Left lobe of liver (tissue), 2 donors: ENCODE results near the gene USP24. TPM values are rescaled to one million over a fixed set of nuclear protein-coding genes. Genes with fewer than 3 reads are reported as not detected.
"Not testable (repeated sequence)": the region's sequence is repeated elsewhere in the genome, so short reads cannot be mapped to it uniquely, and the experiment has no call there.

Experiments
- ATAC-seq: fragments of 200-7000 bp; cut with Tn5 transposase; one replicate; pipeline ENCODE4 v1.9.1; 2020; ENCODE audit warnings: mild to moderate bottlenecking, moderate library complexity
- DNase-seq: peaks from one replicate; pipeline ENCODE4 v3.0.0-alpha.2; 2020; ENCODE audit warnings: low spot score
- total RNA-seq: library from RNA; stranded (reverse); gene quantifications from one replicate; pipeline ENCODE4 v1.2.1, GENCODE V29; 2021
- donor health status: DM: no; HTN: no; CAD: no; lungs with moderate emphysema.
- donor health status: DM: no; HTN: yes; CAD: no.

USP24 gene
- total RNA-seq, 1 donor from 2014 or later = 17.7 TPM

- DNase-seq = no peak
- ATAC-seq = no peak
Observed at GRCh38 chr1:55197099-55197498, 18.1 kb downstream of the USP24 start.

GRCh38 chr1:55196433-55197035, 18.6 kb downstream of the USP24 start:
- peak; percentile 44 for ATAC-seq

GRCh38 chr1:55195521-55196233, 19.5 kb downstream of the USP24 start:
- ATAC-seq = no peak
- no peak for DNase-seq

More at GRCh38 chr1:55196433-55197035, 18.6 kb downstream of the USP24 start:
- DNase-seq = no peak

GRCh38 chr1:55194851-55195250, 20.3 kb downstream of the USP24 start:
- no peak for ATAC-seq
- no peak for DNase-seq

GRCh38 chr1:55192093-55192492, 23.1 kb downstream of the USP24 start:
- DNase-seq (no peak), ATAC-seq (no peak)

- ATAC-seq, DNase-seq: not testable (repeated sequence)
Observed at GRCh38 chr1:55191219-55191952, 23.8 kb downstream of the USP24 start.

GRCh38 chr1:55190109-55190508, 25.1 kb downstream of the USP24 start:
- ATAC-seq (no peak), DNase-seq (no peak)

- DNase-seq = no peak
Observed at GRCh38 chr1:55188909-55189308, 26.3 kb downstream of the USP24 start.

GRCh38 chr1:55185832-55186231, 29.3 kb downstream of the USP24 start:
- no peak for DNase-seq
- ATAC-seq = no peak

More at GRCh38 chr1:55188909-55189308, 26.3 kb downstream of the USP24 start:
- no peak for ATAC-seq

GRCh38 chr1:55184859-55185258, 30.3 kb downstream of the USP24 start:
- DNase-seq (no peak), ATAC-seq (no peak)

- DNase-seq = no peak
- ATAC-seq = no peak
Observed at GRCh38 chr1:55181666-55182065, 33.5 kb downstream of the USP24 start.

- no peak for ATAC-seq
- DNase-seq = no peak
Observed at GRCh38 chr1:55180075-55180670, 35.0 kb downstream of the USP24 start.

GRCh38 chr1:55179177-55179835, 35.9 kb downstream of the USP24 start:
- ATAC-seq (no peak), DNase-seq (no peak)

GRCh38 chr1:55172687-55173086, 42.5 kb downstream of the USP24 start:
- no peak for ATAC-seq
- DNase-seq = no peak

GRCh38 chr1:55172272-55172671, 42.9 kb downstream of the USP24 start:
- DNase-seq (no peak), ATAC-seq (no peak)

GRCh38 chr1:55171694-55172093, 43.5 kb downstream of the USP24 start:
- no peak for DNase-seq
- no peak for ATAC-seq

- ATAC-seq = no peak
Observed at GRCh38 chr1:55170426-55170825, 44.7 kb downstream of the USP24 start.

GRCh38 chr1:55169126-55169525, 46.0 kb downstream of the USP24 start:
- DNase-seq = no peak
- no peak for ATAC-seq

More at GRCh38 chr1:55170426-55170825, 44.7 kb downstream of the USP24 start:
- no peak for DNase-seq

- DNase-seq (no peak), ATAC-seq (no peak)
Observed at GRCh38 chr1:55168353-55168752, 46.8 kb downstream of the USP24 start.

- no peak for DNase-seq
- no peak for ATAC-seq
Observed at GRCh38 chr1:55167224-55167871, 47.8 kb downstream of the USP24 start.
